HEK293T (cell line): ENCODE measurements around the gene TMEM221.

Experiments
- CTCF ChIA-PET: fragments of 350-600 bp; formaldehyde crosslinking; extraction: SDS; loops from one replicate; lab custom pipeline; 2021; ENCODE audit warnings: antibody characterized with exemption, inconsistent platforms; lab: Yijun Ruan, JAX
- POLR2A ChIA-PET: fragments of 350-600 bp; formaldehyde crosslinking; extraction: SDS; loops from one replicate; lab custom pipeline; 2020; ENCODE audit warnings: antibody characterized with exemption, inconsistent platforms; lab: Yijun Ruan, JAX
- DNase-seq: peaks from one replicate; pipeline ENCODE4 v3.0.0; 2012; ENCODE audit warnings: mixed read lengths; ENCODE audit errors: extremely low spot score
- ARNT ChIP-seq: fragments of 450-650 bp; IDR thresholded peaks from 2 replicates; pipeline ENCODE4 v1.6.1; 2017; ENCODE audit warnings: mild to moderate bottlenecking
- BHLHE40 ChIP-seq: fragments of 450-650 bp; IDR thresholded peaks from 2 replicates; pipeline ENCODE4 v1.6.1; 2016; ENCODE audit warnings: mild to moderate bottlenecking, moderate library complexity, borderline replicate concordance
- CTBP1 ChIP-seq: fragments of 450-650 bp; IDR thresholded peaks from 2 replicates; pipeline ENCODE4 v1.6.1; 2016; ENCODE audit warnings: borderline replicate concordance
- ELF4 ChIP-seq: fragments of 450-650 bp; IDR thresholded peaks from 2 replicates; pipeline ENCODE4 v1.6.1; 2017; ENCODE audit warnings: antibody characterized with exemption
- FOXA1 ChIP-seq: fragments of 450-650 bp; IDR thresholded peaks from 2 replicates; pipeline ENCODE4 v1.6.1; 2016; ENCODE audit warnings: mild to moderate bottlenecking
- FOXK2 ChIP-seq: fragments of 450-650 bp; IDR thresholded peaks from 2 replicates; pipeline ENCODE4 v1.6.1; 2016; ENCODE audit warnings: mild to moderate bottlenecking
- FOXM1 ChIP-seq: fragments of 450-650 bp; IDR thresholded peaks from 2 replicates; pipeline ENCODE4 v1.6.1; 2017; ENCODE audit warnings: mild to moderate bottlenecking, borderline replicate concordance
- HDGF ChIP-seq: fragments of 450-650 bp; IDR thresholded peaks from 2 replicates; pipeline ENCODE4 v1.6.1; 2017; ENCODE audit warnings: antibody characterized with exemption, borderline replicate concordance
- L3MBTL2 ChIP-seq: fragments of 450-650 bp; conservative IDR thresholded peaks from 2 replicates; pipeline ENCODE4 v1.6.1; 2016; ENCODE audit warnings: mild to moderate bottlenecking
- LEF1 ChIP-seq: fragments of 450-650 bp; IDR thresholded peaks from 2 replicates; pipeline ENCODE4 v1.6.1; 2017; ENCODE audit warnings: mild to moderate bottlenecking, borderline replicate concordance
- NFRKB ChIP-seq: fragments of 450-650 bp; IDR thresholded peaks from 2 replicates; pipeline ENCODE4 v1.6.1; 2016; ENCODE audit warnings: mild to moderate bottlenecking, moderate library complexity
- PKNOX1 ChIP-seq: fragments of 450-650 bp; IDR thresholded peaks from 2 replicates; pipeline ENCODE4 v1.6.1; 2016
- SP1 ChIP-seq: fragments of 450-650 bp; IDR thresholded peaks from 2 replicates; pipeline ENCODE4 v1.6.1; 2017
- SUZ12 ChIP-seq: fragments of 450-650 bp; IDR thresholded peaks from 2 replicates; pipeline ENCODE4 v1.6.1; 2016; ENCODE audit warnings: mild to moderate bottlenecking
- TARDBP ChIP-seq: fragments of 450-650 bp; IDR thresholded peaks from 2 replicates; pipeline ENCODE4 v1.6.1; 2016
- ZNF384 ChIP-seq: fragments of 450-650 bp; IDR thresholded peaks from 2 replicates; pipeline ENCODE4 v1.6.1; 2016

Gene TMEM221

GRCh38 chr19:17468302-17469091, 20.0 kb upstream of the TMEM221 start:
- TF ChIP-seq BHLHE40: no peak
- no peak for TF ChIP-seq PKNOX1
- TF ChIP-seq LEF1: no peak
- TF ChIP-seq HDGF: no peak
- no peak for TF ChIP-seq L3MBTL2
- no peak for TF ChIP-seq CTBP1
- no peak for TF ChIP-seq FOXA1
- TF ChIP-seq TARDBP: no peak
- no peak for TF ChIP-seq ZNF384
- no peak for TF ChIP-seq ARNT
- no peak for TF ChIP-seq NFRKB
- TF ChIP-seq FOXK2: no peak
- no peak for TF ChIP-seq ELF4
- no peak for TF ChIP-seq SP1
- no peak for TF ChIP-seq SUZ12
- TF ChIP-seq FOXM1: no peak
- ChIA-PET CTCF (no interaction called here), POLR2A (interaction anchor here (1.5 kb wide), 1 partner anchor 49 kb away, joined by 3 read pairs; the partner anchor contains the start of gene MVB12A)
- no peak for DNase-seq

- POLR2A ChIA-PET: interaction anchor here (1.5 kb wide), 1 partner anchor 48 kb away, joined by 3 read pairs; the partner anchor contains the start of gene MVB12A
- TF ChIP-seq HDGF (no peak), FOXK2 (no peak), LEF1 (no peak), PKNOX1 (no peak), ZNF384 (no peak), NFRKB (no peak), SUZ12 (no peak), BHLHE40 (no peak)
- no peak for DNase-seq
- CTCF ChIA-PET: no interaction called here
These were observed 19.2 kb upstream of the TMEM221 start for GRCh38 chr19:17467471-17468301.

GRCh38 chr19:17466487-17466850, 18.0 kb upstream of the TMEM221 start:
- ChIA-PET POLR2A (interaction anchor here (1.1 kb wide), 1 partner anchor 47 kb away, joined by 3 read pairs; the partner anchor contains the start of gene MVB12A), CTCF (interaction anchor here (0.6 to 1.8 kb wide), 5 partner anchors 26 to 272 kb away, joined by 3 to 7 read pairs (median 3); partner anchors contain the start of gene BST2)
- no peak for TF ChIP-seq SUZ12
- no peak for TF ChIP-seq L3MBTL2
- no peak for TF ChIP-seq ARNT
- no peak for TF ChIP-seq FOXK2
- no peak for TF ChIP-seq HDGF
- no peak for TF ChIP-seq FOXA1
- no peak for TF ChIP-seq PKNOX1
- no peak for TF ChIP-seq SP1
- TF ChIP-seq TARDBP: no peak
- TF ChIP-seq BHLHE40: no peak
- TF ChIP-seq ZNF384: no peak
- no peak for DNase-seq

GRCh38 chr19:17460372-17461230, 12.1 kb upstream of the TMEM221 start, which contains the start of gene NXNL1:
Gene NXNL1, minus strand, starts transcription at chr19:17460926. Its CDS starts 57 bp downstream, at chr19:17460869.
- ChIA-PET POLR2A (interaction anchor here (1.0 kb wide), 1 partner anchor 10 kb away, joined by 3 read pairs; no protein-coding TSS in a partner anchor), CTCF (interaction anchor here (0.8 kb wide), 1 partner anchor 12 kb away, joined by 4 read pairs; the partner anchor contains the start of gene TMEM221)
- no peak for TF ChIP-seq SUZ12
- no peak for TF ChIP-seq SP1
- no peak for TF ChIP-seq NFRKB
- TF ChIP-seq FOXM1: no peak
- TF ChIP-seq HDGF: no peak
- no peak for TF ChIP-seq FOXK2
- no peak for TF ChIP-seq FOXA1
- no peak for TF ChIP-seq ZNF384
- no peak for TF ChIP-seq CTBP1
- no peak for TF ChIP-seq ARNT
- no peak for TF ChIP-seq TARDBP
- no peak for TF ChIP-seq L3MBTL2
- no peak for TF ChIP-seq BHLHE40
- TF ChIP-seq PKNOX1: no peak
- no peak for DNase-seq
